ENCODE data around the gene RALGAPA2. TPM values are rescaled to one million over a fixed set of nuclear protein-coding genes. Genes with fewer than 3 reads are reported as not detected.

Gene RALGAPA2
- total RNA-seq, 3 donors from 2014 or later (not counting 1 experiment from before 2014, with no cell fraction given) = 26.6 to 33.9 (median 33.1) TPM

DNA sequence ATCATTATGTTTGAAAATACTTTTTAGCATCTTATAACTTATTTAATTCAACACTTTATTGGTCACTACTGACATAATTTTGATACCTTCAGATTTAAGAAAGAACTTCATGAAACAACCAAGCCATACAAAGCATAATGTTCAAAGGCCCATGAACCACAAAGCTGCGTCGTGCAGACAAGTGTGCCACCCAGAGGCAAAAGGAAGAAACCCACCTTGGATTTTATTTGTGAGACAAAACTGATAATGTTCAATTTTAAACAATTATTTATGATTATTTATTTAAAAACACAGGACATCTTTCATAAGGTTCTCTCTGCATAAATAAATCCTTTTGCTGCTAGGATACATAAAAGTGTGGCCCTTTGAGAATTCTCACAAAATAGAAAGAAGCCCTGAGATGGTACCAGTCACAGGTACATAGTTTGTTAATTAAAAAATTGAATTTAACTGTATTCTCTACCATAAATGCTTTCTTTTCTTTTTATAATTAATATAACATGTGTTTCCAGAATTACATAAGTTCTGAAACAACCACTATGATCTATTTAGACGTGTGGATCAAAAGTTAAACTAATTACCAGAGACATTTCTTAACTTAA lies 143.7 kb downstream of the RALGAPA2 start:
- Histone ChIP-seq H3K27ac (ENCODE audit: low read length) (no peak overlapping the region), H3K27me3 (ENCODE audit: control insufficient read depth, insufficient read depth, low read length) (no peaks in the 10 kb centered on the region), H3K4me3 (ENCODE audit: low read length) (no peak overlapping the region), H3K36me3 (ENCODE audit: control insufficient read depth, insufficient read depth, low read length) (peaks cover 10% of the 10 kb centered on the region), H3K4me1 (ENCODE audit: control insufficient read depth, insufficient read depth, low read length) (no peaks in the 10 kb centered on the region), H3K9me3 (ENCODE audit: control insufficient read depth, insufficient read depth, low read length) (no peaks in the 10 kb centered on the region)
- TF ChIP-seq, protein P1, sequence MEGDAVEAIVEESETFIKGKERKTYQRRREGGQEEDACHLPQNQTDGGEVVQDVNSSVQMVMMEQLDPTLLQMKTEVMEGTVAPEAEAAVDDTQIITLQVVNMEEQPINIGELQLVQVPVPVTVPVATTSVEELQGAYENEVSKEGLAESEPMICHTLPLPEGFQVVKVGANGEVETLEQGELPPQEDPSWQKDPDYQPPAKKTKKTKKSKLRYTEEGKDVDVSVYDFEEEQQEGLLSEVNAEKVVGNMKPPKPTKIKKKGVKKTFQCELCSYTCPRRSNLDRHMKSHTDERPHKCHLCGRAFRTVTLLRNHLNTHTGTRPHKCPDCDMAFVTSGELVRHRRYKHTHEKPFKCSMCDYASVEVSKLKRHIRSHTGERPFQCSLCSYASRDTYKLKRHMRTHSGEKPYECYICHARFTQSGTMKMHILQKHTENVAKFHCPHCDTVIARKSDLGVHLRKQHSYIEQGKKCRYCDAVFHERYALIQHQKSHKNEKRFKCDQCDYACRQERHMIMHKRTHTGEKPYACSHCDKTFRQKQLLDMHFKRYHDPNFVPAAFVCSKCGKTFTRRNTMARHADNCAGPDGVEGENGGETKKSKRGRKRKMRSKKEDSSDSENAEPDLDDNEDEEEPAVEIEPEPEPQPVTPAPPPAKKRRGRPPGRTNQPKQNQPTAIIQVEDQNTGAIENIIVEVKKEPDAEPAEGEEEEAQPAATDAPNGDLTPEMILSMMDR (IDR thresholded peaks at IDR 0.05) = peak; percentile 77
- intact Hi-C loops (cut with micrococcal nuclease) = loop anchor here (1.0 to 10.0 kb wide), 2 partner anchors 484 to 874 kb away; no protein-coding TSS in a partner anchor
- H3K27ac Mint-ChIP-seq = no peak overlapping the region
- no peaks in the 10 kb centered on the region for H3K9me3 Mint-ChIP-seq
- peaks cover 4 to 8% of the 10 kb centered on the region in 2 donors for H3K4me1 Mint-ChIP-seq
- no peak overlapping the region for H3K4me3 Mint-ChIP-seq
- ATAC-seq (peak in 2 of 3 donors; percentile 40 to 62), DNase-seq (peak in 1 of 2 donors; percentile 56)
- peaks cover 13% of the 10 kb centered on the region for H3K36me3 Mint-ChIP-seq
- 30% methylated on average over 2 of the region's 3 CpGs for WGBS (ENCODE audit: insufficient coverage)
- no peaks in the 10 kb centered on the region for H3K27me3 Mint-ChIP-seq (ENCODE audit: low read depth in 2 of 2)

DNA sequence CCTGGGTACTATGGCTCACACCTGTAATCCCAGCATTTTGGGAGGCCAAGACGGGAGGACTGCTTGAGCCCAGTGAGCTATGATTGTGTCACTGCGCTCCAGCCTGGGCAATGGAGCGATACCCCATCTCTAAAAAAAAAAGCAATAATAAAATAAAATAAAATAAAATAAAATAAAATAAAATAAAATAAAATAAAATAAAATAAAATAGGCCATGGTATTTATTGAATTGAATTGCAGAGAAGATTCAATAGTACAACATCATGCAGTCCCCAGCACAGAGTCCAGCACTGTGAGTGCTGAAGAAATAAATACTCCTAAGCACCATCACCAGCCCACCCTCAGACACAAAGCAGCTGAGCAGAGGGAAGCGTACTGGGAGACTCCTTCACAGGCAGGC lies 144.7 kb downstream of the RALGAPA2 start:
- H3K9me3 ChIP-seq (ENCODE audit: control insufficient read depth, insufficient read depth, low read length) = no peaks in the 10 kb centered on the region
- H3K4me1 ChIP-seq (ENCODE audit: control insufficient read depth, insufficient read depth, low read length) = no peaks in the 10 kb centered on the region
- Mint-ChIP-seq H3K9me3 (no peaks in the 10 kb centered on the region), H3K4me1 (peaks cover 7 to 12% of the 10 kb centered on the region in 2 donors), H3K27me3 (ENCODE audit: low read depth in 2 of 2) (no peaks in the 10 kb centered on the region), H3K4me3 (no peak overlapping the region), H3K36me3 (peaks cover 13% of the 10 kb centered on the region), H3K27ac (no peak overlapping the region)
- H3K36me3 ChIP-seq (ENCODE audit: control insufficient read depth, insufficient read depth, low read length) = peaks cover 10% of the 10 kb centered on the region
- TF ChIP-seq, protein P1 (IDR thresholded peaks at IDR 0.05) = no peak
- WGBS (ENCODE audit: insufficient coverage) = 100% methylated on average over 1 of the region's 4 CpGs
- intact Hi-C loops (cut with micrococcal nuclease) = loop anchor here (1.0 to 10.0 kb wide), 2 partner anchors 483 to 873 kb away; no protein-coding TSS in a partner anchor
- no peak for ATAC-seq
- H3K27me3 ChIP-seq (ENCODE audit: control insufficient read depth, insufficient read depth, low read length) = no peaks in the 10 kb centered on the region
- DNase-seq = no peak
- no peak overlapping the region for H3K4me3 ChIP-seq (ENCODE audit: low read length)
- H3K27ac ChIP-seq (ENCODE audit: low read length) = no peak overlapping the region

DNA sequence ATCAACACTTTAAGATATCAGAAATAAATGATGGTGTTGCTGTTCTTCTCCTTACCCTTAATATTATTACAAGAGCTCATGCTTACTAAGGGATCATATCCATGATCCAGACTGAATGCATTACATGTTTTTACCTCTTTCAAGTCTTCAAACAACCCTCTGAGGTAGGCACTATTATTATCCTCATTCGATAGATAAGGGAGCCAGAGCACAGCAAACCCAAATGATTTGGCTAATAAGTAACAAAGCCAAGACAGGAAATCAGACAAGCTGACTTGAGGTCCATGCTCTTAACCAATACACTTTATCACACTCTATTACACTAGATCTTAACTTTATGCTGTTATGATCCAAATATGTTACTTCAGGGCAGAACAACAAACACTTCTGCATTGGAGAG lies 145.9 kb downstream of the RALGAPA2 start:
- Histone ChIP-seq H3K27me3 (ENCODE audit: control insufficient read depth, insufficient read depth, low read length) (no peaks in the 10 kb centered on the region), H3K36me3 (ENCODE audit: control insufficient read depth, insufficient read depth, low read length) (peaks cover 10% of the 10 kb centered on the region), H3K4me3 (ENCODE audit: low read length) (no peak overlapping the region), H3K9me3 (ENCODE audit: control insufficient read depth, insufficient read depth, low read length) (no peaks in the 10 kb centered on the region), H3K4me1 (ENCODE audit: control insufficient read depth, insufficient read depth, low read length) (no peaks in the 10 kb centered on the region), H3K27ac (ENCODE audit: low read length) (no peak overlapping the region)
- Mint-ChIP-seq H3K4me1 (peaks cover 17 to 23% of the 10 kb centered on the region in 2 donors), H3K36me3 (peaks cover 10% of the 10 kb centered on the region), H3K9me3 (no peaks in the 10 kb centered on the region), H3K4me3 (no peak overlapping the region), H3K27me3 (ENCODE audit: low read depth in 2 of 2) (no peaks in the 10 kb centered on the region), H3K27ac (no peak overlapping the region)
- TF ChIP-seq, protein P1 (IDR thresholded peaks at IDR 0.05) = no peak
- no peak for DNase-seq
- WGBS (ENCODE audit: insufficient coverage) = 87% methylated on average over 1 of the region's 1 CpG
- intact Hi-C loops (cut with micrococcal nuclease) = loop anchor here (10.0 kb wide), 1 partner anchor 872 kb away; no protein-coding TSS in a partner anchor
- no peak for ATAC-seq

DNA sequence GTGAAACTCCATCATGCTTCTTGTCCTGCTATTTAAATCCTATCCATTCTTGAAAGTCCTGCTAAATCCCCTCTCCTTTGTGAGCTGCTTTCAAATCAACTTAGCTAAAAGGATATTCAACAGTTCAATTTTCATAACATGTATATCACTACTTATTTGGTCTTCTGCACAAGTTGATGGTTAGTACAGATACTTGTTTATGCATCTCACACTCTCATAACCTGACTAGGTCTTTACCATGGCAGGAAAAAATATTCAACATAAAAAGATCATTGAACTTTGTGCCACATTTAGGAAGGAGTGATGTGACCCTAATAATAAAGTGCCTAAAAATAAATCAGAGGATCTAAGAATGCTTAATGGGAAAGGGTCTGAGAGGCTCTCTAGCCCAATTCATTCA lies 148.2 kb downstream of the RALGAPA2 start:
- no peak overlapping the region for H3K4me3 Mint-ChIP-seq
- intact Hi-C loops (cut with micrococcal nuclease) = loop anchor here (10.0 kb wide), 1 partner anchor 869 kb away; no protein-coding TSS in a partner anchor
- H3K4me1 Mint-ChIP-seq = peaks cover 21 to 27% of the 10 kb centered on the region in 2 donors
- ATAC-seq (no peak), DNase-seq (no peak)
- Histone ChIP-seq H3K9me3 (ENCODE audit: control insufficient read depth, insufficient read depth, low read length) (no peaks in the 10 kb centered on the region), H3K27me3 (ENCODE audit: control insufficient read depth, insufficient read depth, low read length) (no peaks in the 10 kb centered on the region), H3K27ac (ENCODE audit: low read length) (no peak overlapping the region), H3K4me3 (ENCODE audit: low read length) (no peak overlapping the region), H3K4me1 (ENCODE audit: control insufficient read depth, insufficient read depth, low read length) (no peaks in the 10 kb centered on the region), H3K36me3 (ENCODE audit: control insufficient read depth, insufficient read depth, low read length) (peaks cover 10% of the 10 kb centered on the region)
- H3K9me3 Mint-ChIP-seq = no peaks in the 10 kb centered on the region
- TF ChIP-seq, protein P1 (IDR thresholded peaks at IDR 0.05) = no peak
- H3K36me3 Mint-ChIP-seq = no peaks in the 10 kb centered on the region
- H3K27ac Mint-ChIP-seq = no peak overlapping the region
- H3K27me3 Mint-ChIP-seq (ENCODE audit: low read depth in 2 of 2) = no peaks in the 10 kb centered on the region

All from natural killer cell (primary cell).